ENCODE measurements around the gene CLDN19.
"Not testable (repeated sequence)": the region's sequence is repeated elsewhere in the genome, so short reads cannot be mapped to it uniquely, and the experiment has no call there.

Gene CLDN19

GRCh38 chr1:42737257-42737656, 2.8 kb downstream of the CLDN19 start:
- peak in 1 of 2 experiments; percentile 8 for DNase-seq

GRCh38 chr1:42736571-42737200, 3.4 kb downstream of the CLDN19 start:
- no peak for DNase-seq

- no peak for DNase-seq
Measured at GRCh38 chr1:42736152-42736551, 3.9 kb downstream of the CLDN19 start.

- no peak for DNase-seq
Measured at GRCh38 chr1:42735477-42736105, 4.4 kb downstream of the CLDN19 start.

- no peak for DNase-seq
Measured at GRCh38 chr1:42735056-42735455, 5.0 kb downstream of the CLDN19 start.

GRCh38 chr1:42734201-42735035, 5.6 kb downstream of the CLDN19 start:
- no peak for DNase-seq

GRCh38 chr1:42733415-42734200, 6.4 kb downstream of the CLDN19 start:
- no peak for DNase-seq

GRCh38 chr1:42732126-42732680, 7.8 kb downstream of the CLDN19 start:
- DNase-seq = no peak

GRCh38 chr1:42731585-42731984, 8.5 kb downstream of the CLDN19 start:
- no peak for DNase-seq

- peak in 1 of 2 experiments; percentile 8 for DNase-seq
Measured at GRCh38 chr1:42730988-42731387, 9.0 kb downstream of the CLDN19 start.

GRCh38 chr1:42730002-42730401, 10.0 kb downstream of the CLDN19 start:
- DNase-seq = no peak

- DNase-seq = not testable (repeated sequence)
Measured at GRCh38 chr1:42725820-42726219, 14.2 kb downstream of the CLDN19 start.

GRCh38 chr1:42723511-42723910, 16.5 kb downstream of the CLDN19 start:
- DNase-seq = no peak

GRCh38 chr1:42722403-42722802, 17.6 kb downstream of the CLDN19 start:
- DNase-seq = not testable (repeated sequence)

GRCh38 chr1:42721926-42722325, 18.1 kb downstream of the CLDN19 start:
- no peak for DNase-seq

GRCh38 chr1:42720868-42721267, 19.2 kb downstream of the CLDN19 start:
- no peak for DNase-seq

- not testable (repeated sequence) for DNase-seq
Measured at GRCh38 chr1:42714441-42714840, 25.6 kb downstream of the CLDN19 start.

- no peak for DNase-seq
Measured at GRCh38 chr1:42713293-42713692, 26.7 kb downstream of the CLDN19 start.

- DNase-seq = not testable (repeated sequence)
Measured at GRCh38 chr1:42712808-42713207, 27.2 kb downstream of the CLDN19 start.

- no peak for DNase-seq
Measured at GRCh38 chr1:42703888-42704464, 36.1 kb downstream of the CLDN19 start.

- no peak for DNase-seq
Measured at GRCh38 chr1:42700006-42700405, 40.0 kb downstream of the CLDN19 start.

- no peak for DNase-seq
Measured at GRCh38 chr1:42698081-42698813, 41.8 kb downstream of the CLDN19 start.

Data from SHP77 (cell line).